Panc1 (cell line): ENCODE measurements around the gene PRKCA. TPM values are rescaled to one million over a fixed set of nuclear protein-coding genes. Genes with fewer than 3 reads are reported as not detected.

Source experiments
- ATAC-seq: fragments of 200-7000 bp; cut with Tn5 transposase; 2 replicates; pipeline ENCODE4 v1.9.1; 2020; ENCODE audit warnings: mild to moderate bottlenecking, moderate library complexity
- BruUV-seq: library from RNA; stranded (reverse); fragments of 400-500 nt; replicated peaks from 2 replicates; lab custom pipeline; 2021; lab: Mats Ljungman, UMichigan
- CTCF ChIA-PET: fragments of 300-600 bp; sonication (Branson Sonifier 250); formaldehyde crosslinking; loops from one replicate; lab custom pipeline; 2022; ENCODE audit warnings: antibody characterized with exemption; lab: Charles Lee
- POLR2A ChIA-PET: fragments of 300-600 bp; sonication (Branson Sonifier 250); formaldehyde crosslinking; loops from one replicate; lab custom pipeline; 2022; ENCODE audit warnings: antibody characterized with exemption; lab: Charles Lee
- DNase-seq: peaks from one replicate; pipeline ENCODE4 v3.0.0-alpha.2; 2010; ENCODE audit warnings: low read depth, low spot score
- H3K27ac ChIP-seq: 2 replicates; pipeline ENCODE4 v1.5.1; 2011; ENCODE audit warnings: mild to moderate bottlenecking, low read length, inconsistent platforms
- H3K27me3 ChIP-seq: fragments of 200-500 bp; sonication (Bioruptor generic); 2 replicates; pipeline ENCODE4 v1.6.0; 2014; ENCODE audit warnings: low read length, inconsistent platforms; ENCODE audit not compliant: control insufficient read depth, insufficient read depth
- H3K36me3 ChIP-seq: fragments of 200-500 bp; sonication (Bioruptor generic); 2 replicates; pipeline ENCODE4 v1.5.1; 2014; ENCODE audit warnings: inconsistent platforms, mild to moderate bottlenecking, low read length, moderate library complexity; ENCODE audit not compliant: control insufficient read depth, insufficient read depth
- H3K4me1 ChIP-seq: 2 replicates; pipeline ENCODE4 v1.5.1; 2011; ENCODE audit warnings: inconsistent platforms, mild to moderate bottlenecking, low read length, moderate library complexity; ENCODE audit not compliant: control insufficient read depth, insufficient read depth
- H3K4me3 ChIP-seq, 2 experiments: 2 replicates each; pipeline ENCODE4 v1.5.1; 2011 to 2012; ENCODE audit warnings: low read depth in 2 of 2, low read length in 2 of 2, mild to moderate bottlenecking in 2 of 2, inconsistent platforms in 1 of 2, moderate library complexity in 1 of 2
- H3K9me3 ChIP-seq: fragments of 200-500 bp; sonication (Bioruptor generic); 2 replicates; pipeline ENCODE4 v1.5.1; 2014; ENCODE audit warnings: low read depth, mild to moderate bottlenecking, inconsistent platforms, low read length, moderate library complexity; ENCODE audit not compliant: control insufficient read depth, insufficient read depth
- POLR2AphosphoS5 ChIP-seq: IDR thresholded peaks from 2 replicates; pipeline ENCODE4 v1.6.1; 2012; ENCODE audit warnings: mild to moderate bottlenecking, low read depth, low read length, moderate library complexity
- SIN3A ChIP-seq: IDR thresholded peaks from 2 replicates; pipeline ENCODE4 v1.6.1; 2012; ENCODE audit warnings: low read depth, mild to moderate bottlenecking, low read length, moderate library complexity, borderline replicate concordance; ENCODE audit not compliant: insufficient read depth
- TCF7L2 ChIP-seq: IDR thresholded peaks from 2 replicates; pipeline ENCODE4 v1.6.1; 2011; ENCODE audit warnings: mild to moderate bottlenecking, low read depth, low read length, inconsistent platforms
- in situ Hi-C: cut with HindIII; loops from 2 replicates; pipeline ENCODE4 v1.10.0; 2016; ENCODE audit warnings: low sequenced_read_pairs, low pct_unique_long_range_greater_than_20kb
- intact Hi-C: fragments of 100-400 bp; cut with micrococcal nuclease; formaldehyde crosslinking; loops from one replicate; pipeline ENCODE4 v1.10.0; 2022; ENCODE audit not compliant: unreplicated experiment
- total RNA-seq: library from RNA; stranded (reverse); gene quantifications from one replicate; pipeline ENCODE4 v1.2.1, GENCODE V29; 2021; ENCODE audit not compliant: unreplicated experiment
- TF ChIP-seq, protein P1 (sequence below), 2 experiments: IDR thresholded peaks; 2 replicates each; pipeline ENCODE4 v1.6.1; 2011 to 2012; ENCODE audit warnings: low read depth in 2 of 2, control low read depth in 1 of 2, low read length in 1 of 2, mild to moderate bottlenecking in 1 of 2, moderate library complexity in 1 of 2; ENCODE audit not compliant: insufficient read depth in 1 of 2
- TF ChIP-seq, protein P2 (sequence below): fragments of 450-650 bp; IDR thresholded peaks from 2 replicates; pipeline ENCODE4 v1.5.1; 2017; ENCODE audit warnings: mild to moderate bottlenecking

PRKCA gene
- total RNA-seq, 1 experiment from 2014 or later = 53.0 TPM

DNA sequence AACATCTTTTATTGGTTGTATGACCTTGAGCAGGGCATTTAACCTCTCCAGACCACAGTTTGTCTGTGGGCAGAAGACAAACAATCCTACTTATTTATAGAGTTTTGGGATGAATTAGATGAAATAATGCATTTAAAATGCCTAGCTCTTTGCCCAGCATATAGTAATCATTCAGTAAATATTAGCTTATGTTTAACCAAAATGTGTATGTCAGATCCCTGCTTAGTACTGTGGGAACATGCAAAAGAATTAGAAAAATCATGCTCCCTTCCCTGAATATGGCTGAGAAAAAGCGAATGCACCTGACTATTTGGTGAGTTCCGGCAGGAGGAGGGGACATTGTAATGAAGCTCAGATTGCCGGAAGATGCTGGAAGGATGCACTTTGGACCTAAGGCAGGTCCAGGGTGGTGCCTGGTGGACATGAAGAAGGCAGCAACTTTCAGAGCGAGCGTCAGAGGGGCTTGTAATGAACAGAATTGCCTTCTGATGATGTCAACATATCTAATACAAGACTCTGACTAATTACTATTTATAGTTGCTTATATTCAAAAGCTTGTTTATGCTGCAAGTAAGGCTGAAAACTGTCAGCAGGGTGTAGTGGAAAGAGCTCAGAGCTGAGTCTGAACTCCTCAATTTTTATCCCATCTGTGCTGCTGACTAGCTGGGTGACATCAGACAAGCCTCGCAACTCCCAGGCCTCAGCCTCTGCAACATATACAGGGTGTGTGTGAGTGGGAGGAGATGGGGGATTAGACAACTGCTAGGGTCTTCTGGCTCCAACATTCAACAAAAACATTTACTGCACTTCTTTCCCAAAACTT, 221.2 kb downstream of the PRKCA start:
- POLR2A ChIA-PET = no interaction called here
- CTCF ChIA-PET = no interaction called here
- no peak for TF ChIP-seq POLR2AphosphoS5
- TF ChIP-seq, protein P1, sequence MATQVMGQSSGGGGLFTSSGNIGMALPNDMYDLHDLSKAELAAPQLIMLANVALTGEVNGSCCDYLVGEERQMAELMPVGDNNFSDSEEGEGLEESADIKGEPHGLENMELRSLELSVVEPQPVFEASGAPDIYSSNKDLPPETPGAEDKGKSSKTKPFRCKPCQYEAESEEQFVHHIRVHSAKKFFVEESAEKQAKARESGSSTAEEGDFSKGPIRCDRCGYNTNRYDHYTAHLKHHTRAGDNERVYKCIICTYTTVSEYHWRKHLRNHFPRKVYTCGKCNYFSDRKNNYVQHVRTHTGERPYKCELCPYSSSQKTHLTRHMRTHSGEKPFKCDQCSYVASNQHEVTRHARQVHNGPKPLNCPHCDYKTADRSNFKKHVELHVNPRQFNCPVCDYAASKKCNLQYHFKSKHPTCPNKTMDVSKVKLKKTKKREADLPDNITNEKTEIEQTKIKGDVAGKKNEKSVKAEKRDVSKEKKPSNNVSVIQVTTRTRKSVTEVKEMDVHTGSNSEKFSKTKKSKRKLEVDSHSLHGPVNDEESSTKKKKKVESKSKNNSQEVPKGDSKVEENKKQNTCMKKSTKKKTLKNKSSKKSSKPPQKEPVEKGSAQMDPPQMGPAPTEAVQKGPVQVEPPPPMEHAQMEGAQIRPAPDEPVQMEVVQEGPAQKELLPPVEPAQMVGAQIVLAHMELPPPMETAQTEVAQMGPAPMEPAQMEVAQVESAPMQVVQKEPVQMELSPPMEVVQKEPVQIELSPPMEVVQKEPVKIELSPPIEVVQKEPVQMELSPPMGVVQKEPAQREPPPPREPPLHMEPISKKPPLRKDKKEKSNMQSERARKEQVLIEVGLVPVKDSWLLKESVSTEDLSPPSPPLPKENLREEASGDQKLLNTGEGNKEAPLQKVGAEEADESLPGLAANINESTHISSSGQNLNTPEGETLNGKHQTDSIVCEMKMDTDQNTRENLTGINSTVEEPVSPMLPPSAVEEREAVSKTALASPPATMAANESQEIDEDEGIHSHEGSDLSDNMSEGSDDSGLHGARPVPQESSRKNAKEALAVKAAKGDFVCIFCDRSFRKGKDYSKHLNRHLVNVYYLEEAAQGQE (IDR thresholded peaks at IDR 0.05; ENCODE audit: insufficient read depth in 1 of 2, low read depth in 2 of 2, low read length in 1 of 2) = no peak
- TF ChIP-seq TCF7L2 = no peak
- TF ChIP-seq, protein P2, sequence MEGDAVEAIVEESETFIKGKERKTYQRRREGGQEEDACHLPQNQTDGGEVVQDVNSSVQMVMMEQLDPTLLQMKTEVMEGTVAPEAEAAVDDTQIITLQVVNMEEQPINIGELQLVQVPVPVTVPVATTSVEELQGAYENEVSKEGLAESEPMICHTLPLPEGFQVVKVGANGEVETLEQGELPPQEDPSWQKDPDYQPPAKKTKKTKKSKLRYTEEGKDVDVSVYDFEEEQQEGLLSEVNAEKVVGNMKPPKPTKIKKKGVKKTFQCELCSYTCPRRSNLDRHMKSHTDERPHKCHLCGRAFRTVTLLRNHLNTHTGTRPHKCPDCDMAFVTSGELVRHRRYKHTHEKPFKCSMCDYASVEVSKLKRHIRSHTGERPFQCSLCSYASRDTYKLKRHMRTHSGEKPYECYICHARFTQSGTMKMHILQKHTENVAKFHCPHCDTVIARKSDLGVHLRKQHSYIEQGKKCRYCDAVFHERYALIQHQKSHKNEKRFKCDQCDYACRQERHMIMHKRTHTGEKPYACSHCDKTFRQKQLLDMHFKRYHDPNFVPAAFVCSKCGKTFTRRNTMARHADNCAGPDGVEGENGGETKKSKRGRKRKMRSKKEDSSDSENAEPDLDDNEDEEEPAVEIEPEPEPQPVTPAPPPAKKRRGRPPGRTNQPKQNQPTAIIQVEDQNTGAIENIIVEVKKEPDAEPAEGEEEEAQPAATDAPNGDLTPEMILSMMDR = no peak
- TF ChIP-seq SIN3A = no peak
- no TSS peak for BruUV-seq
- no peaks in the 10 kb centered on the region for H3K27me3 ChIP-seq
- H3K4me3 ChIP-seq = no peak overlapping the region
- DNase-seq (no peak), ATAC-seq (no peak)
- no peaks in the 10 kb centered on the region for H3K9me3 ChIP-seq
- intact Hi-C loops (no loop called here), in situ Hi-C loops (no loop called here)
- H3K36me3 ChIP-seq = no peaks in the 10 kb centered on the region
- H3K27ac ChIP-seq = no peak overlapping the region
- H3K4me1 ChIP-seq = peaks cover 11% of the 10 kb centered on the region

GRCh38 chr17:66524877-66525276, 222.5 kb downstream of the PRKCA start:
- intact Hi-C loops = no loop called here
- in situ Hi-C loops = no loop called here

More at GRCh38 chr17:66524877-66525276, 222.5 kb downstream of the PRKCA start:
- ATAC-seq (no peak), DNase-seq (no peak)
- H3K9me3 ChIP-seq = no peaks in the 10 kb centered on the region
- no peaks in the 10 kb centered on the region for H3K36me3 ChIP-seq
- no peaks in the 10 kb centered on the region for H3K27me3 ChIP-seq
- no TSS peak for BruUV-seq
- H3K4me3 ChIP-seq = no peak overlapping the region
- TF ChIP-seq TCF7L2 (no peak), SIN3A (no peak), POLR2AphosphoS5 (no peak)
- TF ChIP-seq, protein P1 (IDR thresholded peaks at IDR 0.05; ENCODE audit: insufficient read depth in 1 of 2, low read depth in 2 of 2, low read length in 1 of 2) = no peak
- TF ChIP-seq, protein P2 = no peak
- ChIA-PET CTCF (no interaction called here), POLR2A (no interaction called here)
- no peak overlapping the region for H3K27ac ChIP-seq
- H3K4me1 ChIP-seq = peaks cover 6% of the 10 kb centered on the region
